Neuron (in vitro differentiated cells): ENCODE data around the gene CIZ1.
"Not testable (repeated sequence)": the region's sequence is repeated elsewhere in the genome, so short reads cannot be mapped to it uniquely, and the experiment has no call there.

Experiments used
- H2AFZ ChIP-seq: one replicate; pipeline ENCODE4 v1.6.1; 2013; ENCODE audit warnings: low read depth, mild to moderate bottlenecking, inconsistent platforms, low read length, moderate library complexity
- H3K27me3 ChIP-seq: one replicate; pipeline ENCODE4 v1.6.1; 2013; ENCODE audit warnings: low read length; ENCODE audit not compliant: insufficient read depth
- H3K36me3 ChIP-seq: one replicate; pipeline ENCODE4 v1.6.1; 2013; ENCODE audit warnings: low read length; ENCODE audit not compliant: insufficient read depth
- H3K4me1 ChIP-seq: one replicate; pipeline ENCODE4 v1.6.1; 2013; ENCODE audit warnings: low read length; ENCODE audit not compliant: insufficient read depth
- H3K4me3 ChIP-seq: 2 replicates; pipeline ENCODE4 v1.5.1; 2013; ENCODE audit warnings: mild to moderate bottlenecking, low read length, moderate library complexity
- H3K9me3 ChIP-seq: one replicate; pipeline ENCODE4 v1.6.1; 2013; ENCODE audit warnings: low read length

CIZ1 gene

GRCh38 chr9:128191406-128192046, at the start of gene CIZ1:
Gene CIZ1 (minus strand): TSS chr9:128191572. CDS start chr9:128190857, 715 bp downstream.
- H3K4me3 ChIP-seq, result peak within 1 kb of the TSS; percentile 96
- peaks cover 15% of the 10 kb centered on the region for H3K4me1 ChIP-seq
- H2AFZ ChIP-seq, result peak within 1 kb of the TSS; percentile 90
- peaks cover 26% of the 10 kb centered on the region for H3K36me3 ChIP-seq
- no peaks in the 10 kb centered on the region for H3K9me3 ChIP-seq
- no peaks in the 10 kb centered on the region for H3K27me3 ChIP-seq

GRCh38 chr9:128233817-128234406, 42.5 kb upstream of the CIZ1 start:
- Histone ChIP-seq H3K36me3 (no peaks in the 10 kb centered on the region), H3K4me1 (no peaks in the 10 kb centered on the region), H3K27me3 (no peaks in the 10 kb centered on the region), H3K4me3 (no peak overlapping the region), H2AFZ (no peak overlapping the region), H3K9me3 (no peaks in the 10 kb centered on the region)

GRCh38 chr9:128232528-128233428, 41.4 kb upstream of the CIZ1 start:
- no peaks in the 10 kb centered on the region for H3K9me3 ChIP-seq
- no peak overlapping the region for H2AFZ ChIP-seq
- no peaks in the 10 kb centered on the region for H3K4me1 ChIP-seq
- no peaks in the 10 kb centered on the region for H3K27me3 ChIP-seq
- H3K4me3 ChIP-seq, result no peak overlapping the region
- H3K36me3 ChIP-seq, result no peaks in the 10 kb centered on the region

- Histone ChIP-seq H3K27me3 (no peaks in the 10 kb centered on the region), H3K4me3 (no peak overlapping the region), H3K4me1 (no peaks in the 10 kb centered on the region), H3K36me3 (no peaks in the 10 kb centered on the region), H3K9me3 (no peaks in the 10 kb centered on the region), H2AFZ (no peak overlapping the region)
These were observed 40.5 kb upstream of the CIZ1 start for GRCh38 chr9:128231638-128232527.

- H3K36me3 ChIP-seq, H3K9me3 ChIP-seq, H3K4me1 ChIP-seq, H3K4me3 ChIP-seq, H2AFZ ChIP-seq, H3K27me3 ChIP-seq: not testable (repeated sequence)
These were observed 39.5 kb upstream of the CIZ1 start for GRCh38 chr9:128230897-128231296.

GRCh38 chr9:128226412-128226801, 35.0 kb upstream of the CIZ1 start:
- Histone ChIP-seq H3K27me3 (no peaks in the 10 kb centered on the region), H3K4me1 (no peaks in the 10 kb centered on the region), H3K9me3 (no peaks in the 10 kb centered on the region), H2AFZ (no peak overlapping the region), H3K4me3 (no peak overlapping the region), H3K36me3 (peaks cover 19% of the 10 kb centered on the region)

GRCh38 chr9:128225770-128226411, 34.5 kb upstream of the CIZ1 start:
- Histone ChIP-seq H3K36me3 (peaks cover 22% of the 10 kb centered on the region), H2AFZ (no peak overlapping the region)

GRCh38 chr9:128224877-128225276, 33.5 kb upstream of the CIZ1 start:
- Histone ChIP-seq H3K27me3 (no peaks in the 10 kb centered on the region), H3K9me3 (no peaks in the 10 kb centered on the region), H3K4me1 (no peaks in the 10 kb centered on the region), H2AFZ (no peak overlapping the region), H3K4me3 (no peak overlapping the region), H3K36me3 (peaks cover 27% of the 10 kb centered on the region)

More at GRCh38 chr9:128225770-128226411, 34.5 kb upstream of the CIZ1 start:
- H3K4me1 ChIP-seq, result no peaks in the 10 kb centered on the region
- H3K4me3 ChIP-seq, result no peak overlapping the region
- H3K9me3 ChIP-seq, result no peaks in the 10 kb centered on the region
- no peaks in the 10 kb centered on the region for H3K27me3 ChIP-seq

- Histone ChIP-seq H3K9me3 (no peaks in the 10 kb centered on the region), H3K36me3 (peaks cover 31% of the 10 kb centered on the region), H3K4me1 (no peaks in the 10 kb centered on the region), H2AFZ (no peak overlapping the region), H3K4me3 (no peak overlapping the region), H3K27me3 (no peaks in the 10 kb centered on the region)
These were observed 31.7 kb upstream of the CIZ1 start for GRCh38 chr9:128222880-128223670.

GRCh38 chr9:128222026-128222425, 30.7 kb upstream of the CIZ1 start:
- H3K36me3 ChIP-seq, result peaks cover 34% of the 10 kb centered on the region
- H3K9me3 ChIP-seq, result no peaks in the 10 kb centered on the region
- no peak overlapping the region for H2AFZ ChIP-seq
- H3K4me1 ChIP-seq, result no peaks in the 10 kb centered on the region
- H3K4me3 ChIP-seq, result no peak overlapping the region
- no peaks in the 10 kb centered on the region for H3K27me3 ChIP-seq

GRCh38 chr9:128219831-128220230, 28.5 kb upstream of the CIZ1 start:
- H2AFZ ChIP-seq, result no peak overlapping the region
- H3K27me3 ChIP-seq, result no peaks in the 10 kb centered on the region
- H3K36me3 ChIP-seq, result peaks cover 34% of the 10 kb centered on the region
- H3K4me1 ChIP-seq, result peaks cover 14% of the 10 kb centered on the region
- H3K9me3 ChIP-seq, result no peaks in the 10 kb centered on the region
- H3K4me3 ChIP-seq, result no peak overlapping the region
